Measurements from ENCODE around the gene ATXN2. TPM values are rescaled to one million over a fixed set of nuclear protein-coding genes. Genes with fewer than 3 reads are reported as not detected.

The ATXN2 gene
- total RNA-seq, 1 experiment from 2014 or later = 72.9 TPM

DNA sequence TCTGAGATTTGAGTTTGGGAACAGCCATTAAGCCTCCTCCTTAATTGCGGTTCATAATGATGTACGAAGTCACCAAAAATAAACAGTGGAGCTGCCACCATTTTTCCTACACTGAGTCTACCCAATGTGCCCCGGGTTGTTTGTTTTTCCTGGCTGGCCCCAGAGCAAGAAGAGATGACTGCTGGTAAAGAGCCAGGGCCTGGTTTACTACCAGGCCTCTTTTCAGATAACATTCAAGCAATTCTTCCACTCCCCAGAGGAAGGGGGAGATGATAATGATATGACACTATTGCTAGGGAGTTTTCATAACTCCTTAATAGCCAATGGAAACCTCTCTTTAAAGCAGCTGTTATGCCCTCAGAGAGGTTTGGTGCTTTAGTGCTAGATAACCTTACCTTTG, 44.3 kb upstream of the ATXN2 start:
- Histone ChIP-seq H3K79me2 (ENCODE audit: insufficient read depth, low read length) (no peaks in the 10 kb centered on the region), H3T11ph (ENCODE audit: low read length) (no peak overlapping the region), H2BK20ac (ENCODE audit: low read depth, low read length, poor library complexity, severe bottlenecking) (no peak overlapping the region), H3K9ac (ENCODE audit: extremely low read depth, insufficient read length, low read length) (no peak overlapping the region), H3K4me1 (ENCODE audit: insufficient read depth, low read length) (no peaks in the 10 kb centered on the region), H3K18ac (ENCODE audit: insufficient read length, low read depth, low read length) (no peak overlapping the region), H3K27me3 (ENCODE audit: insufficient read depth, low read length) (no peaks in the 10 kb centered on the region), H2BK5ac (ENCODE audit: insufficient read length, low read length) (no peak overlapping the region), H3K4me2 (ENCODE audit: insufficient read depth, insufficient read length, low read length) (no peak overlapping the region), H4K91ac (ENCODE audit: insufficient read length, low read depth, low read length) (no peak overlapping the region), H3K23ac (ENCODE audit: insufficient read length, low read depth, low read length) (no peak overlapping the region), H2BK15ac (ENCODE audit: low read depth, low read length) (no peak overlapping the region), H3K56ac (ENCODE audit: insufficient read length, low read depth, low read length) (no peak overlapping the region), H2BK12ac (ENCODE audit: insufficient read length, low read depth, low read length) (no peak overlapping the region), H3K14ac (ENCODE audit: insufficient read depth, low read length) (no peak overlapping the region), H4K5ac (ENCODE audit: insufficient read length, low read depth, low read length) (no peak overlapping the region), H4K20me1 (ENCODE audit: control insufficient read depth, insufficient read depth, insufficient read length) (no peaks in the 10 kb centered on the region), H3K9me3 (ENCODE audit: control insufficient read depth, low read depth, low read length) (no peaks in the 10 kb centered on the region), H2AFZ (ENCODE audit: low read length) (no peak overlapping the region), H3K79me1 (ENCODE audit: insufficient read depth, low read depth, low read length, poor library complexity, severe bottlenecking) (no peaks in the 10 kb centered on the region), H3K4ac (ENCODE audit: low read depth, low read length) (no peak overlapping the region), H3K23me2 (ENCODE audit: insufficient read length, low read depth, low read length, poor library complexity, severe bottlenecking) (no peaks in the 10 kb centered on the region), H2BK120ac (ENCODE audit: low read depth, low read length, poor library complexity, severe bottlenecking) (no peak overlapping the region), H2AK5ac (ENCODE audit: insufficient read length, low read length) (no peak overlapping the region), H3K27ac (ENCODE audit: insufficient read length, low read depth, low read length) (no peak overlapping the region), H4K8ac (replicated peaks; ENCODE audit: insufficient read length, low read depth, low read length) (no peak overlapping the region)
- WGBS (ENCODE audit: extremely low coverage, insufficient read length, low lambda C conversion rate) = no CpG with 5 or more reads among the region's 3 CpGs
- no peaks in the 10 kb centered on the region for H3K4me1 Mint-ChIP-seq
- no peak overlapping the region for H3K27ac Mint-ChIP-seq
- TF ChIP-seq, protein P1, sequence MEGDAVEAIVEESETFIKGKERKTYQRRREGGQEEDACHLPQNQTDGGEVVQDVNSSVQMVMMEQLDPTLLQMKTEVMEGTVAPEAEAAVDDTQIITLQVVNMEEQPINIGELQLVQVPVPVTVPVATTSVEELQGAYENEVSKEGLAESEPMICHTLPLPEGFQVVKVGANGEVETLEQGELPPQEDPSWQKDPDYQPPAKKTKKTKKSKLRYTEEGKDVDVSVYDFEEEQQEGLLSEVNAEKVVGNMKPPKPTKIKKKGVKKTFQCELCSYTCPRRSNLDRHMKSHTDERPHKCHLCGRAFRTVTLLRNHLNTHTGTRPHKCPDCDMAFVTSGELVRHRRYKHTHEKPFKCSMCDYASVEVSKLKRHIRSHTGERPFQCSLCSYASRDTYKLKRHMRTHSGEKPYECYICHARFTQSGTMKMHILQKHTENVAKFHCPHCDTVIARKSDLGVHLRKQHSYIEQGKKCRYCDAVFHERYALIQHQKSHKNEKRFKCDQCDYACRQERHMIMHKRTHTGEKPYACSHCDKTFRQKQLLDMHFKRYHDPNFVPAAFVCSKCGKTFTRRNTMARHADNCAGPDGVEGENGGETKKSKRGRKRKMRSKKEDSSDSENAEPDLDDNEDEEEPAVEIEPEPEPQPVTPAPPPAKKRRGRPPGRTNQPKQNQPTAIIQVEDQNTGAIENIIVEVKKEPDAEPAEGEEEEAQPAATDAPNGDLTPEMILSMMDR (conservative IDR thresholded peaks at IDR 0.05) = no peak
- no peaks in the 10 kb centered on the region for H3K27me3 Mint-ChIP-seq (ENCODE audit: low read depth)
- no peak overlapping the region for H3K4me3 Mint-ChIP-seq
- H3K36me3 Mint-ChIP-seq (ENCODE audit: insufficient read depth in 1 of 3, low read depth in 3 of 3) = peaks cover 16 to 56% (median 39%) of the 10 kb centered on the region in 3 experiments; a peak in 6 of 7 replicates
- H3K9me3 Mint-ChIP-seq = no peaks in the 10 kb centered on the region
- no peak for DNase-seq

Data from H9 (cell line).